NCI-H2107 (cell line): ENCODE results near the gene GAPVD1.
A peak's percentile ranks its signal among the peaks of the same experiment; 100 is the strongest.
"Not testable (repeated sequence)": the region's sequence is repeated elsewhere in the genome, so short reads cannot be mapped to it uniquely, and the experiment has no call there.

Experiments
- DNase-seq: peaks from one replicate; lab custom pipeline; 2025; lab: John Stamatoyannopoulos, UW

GAPVD1 gene, protein sequence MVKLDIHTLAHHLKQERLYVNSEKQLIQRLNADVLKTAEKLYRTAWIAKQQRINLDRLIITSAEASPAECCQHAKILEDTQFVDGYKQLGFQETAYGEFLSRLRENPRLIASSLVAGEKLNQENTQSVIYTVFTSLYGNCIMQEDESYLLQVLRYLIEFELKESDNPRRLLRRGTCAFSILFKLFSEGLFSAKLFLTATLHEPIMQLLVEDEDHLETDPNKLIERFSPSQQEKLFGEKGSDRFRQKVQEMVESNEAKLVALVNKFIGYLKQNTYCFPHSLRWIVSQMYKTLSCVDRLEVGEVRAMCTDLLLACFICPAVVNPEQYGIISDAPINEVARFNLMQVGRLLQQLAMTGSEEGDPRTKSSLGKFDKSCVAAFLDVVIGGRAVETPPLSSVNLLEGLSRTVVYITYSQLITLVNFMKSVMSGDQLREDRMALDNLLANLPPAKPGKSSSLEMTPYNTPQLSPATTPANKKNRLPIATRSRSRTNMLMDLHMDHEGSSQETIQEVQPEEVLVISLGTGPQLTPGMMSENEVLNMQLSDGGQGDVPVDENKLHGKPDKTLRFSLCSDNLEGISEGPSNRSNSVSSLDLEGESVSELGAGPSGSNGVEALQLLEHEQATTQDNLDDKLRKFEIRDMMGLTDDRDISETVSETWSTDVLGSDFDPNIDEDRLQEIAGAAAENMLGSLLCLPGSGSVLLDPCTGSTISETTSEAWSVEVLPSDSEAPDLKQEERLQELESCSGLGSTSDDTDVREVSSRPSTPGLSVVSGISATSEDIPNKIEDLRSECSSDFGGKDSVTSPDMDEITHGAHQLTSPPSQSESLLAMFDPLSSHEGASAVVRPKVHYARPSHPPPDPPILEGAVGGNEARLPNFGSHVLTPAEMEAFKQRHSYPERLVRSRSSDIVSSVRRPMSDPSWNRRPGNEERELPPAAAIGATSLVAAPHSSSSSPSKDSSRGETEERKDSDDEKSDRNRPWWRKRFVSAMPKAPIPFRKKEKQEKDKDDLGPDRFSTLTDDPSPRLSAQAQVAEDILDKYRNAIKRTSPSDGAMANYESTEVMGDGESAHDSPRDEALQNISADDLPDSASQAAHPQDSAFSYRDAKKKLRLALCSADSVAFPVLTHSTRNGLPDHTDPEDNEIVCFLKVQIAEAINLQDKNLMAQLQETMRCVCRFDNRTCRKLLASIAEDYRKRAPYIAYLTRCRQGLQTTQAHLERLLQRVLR (N-terminal part only)

DNA sequence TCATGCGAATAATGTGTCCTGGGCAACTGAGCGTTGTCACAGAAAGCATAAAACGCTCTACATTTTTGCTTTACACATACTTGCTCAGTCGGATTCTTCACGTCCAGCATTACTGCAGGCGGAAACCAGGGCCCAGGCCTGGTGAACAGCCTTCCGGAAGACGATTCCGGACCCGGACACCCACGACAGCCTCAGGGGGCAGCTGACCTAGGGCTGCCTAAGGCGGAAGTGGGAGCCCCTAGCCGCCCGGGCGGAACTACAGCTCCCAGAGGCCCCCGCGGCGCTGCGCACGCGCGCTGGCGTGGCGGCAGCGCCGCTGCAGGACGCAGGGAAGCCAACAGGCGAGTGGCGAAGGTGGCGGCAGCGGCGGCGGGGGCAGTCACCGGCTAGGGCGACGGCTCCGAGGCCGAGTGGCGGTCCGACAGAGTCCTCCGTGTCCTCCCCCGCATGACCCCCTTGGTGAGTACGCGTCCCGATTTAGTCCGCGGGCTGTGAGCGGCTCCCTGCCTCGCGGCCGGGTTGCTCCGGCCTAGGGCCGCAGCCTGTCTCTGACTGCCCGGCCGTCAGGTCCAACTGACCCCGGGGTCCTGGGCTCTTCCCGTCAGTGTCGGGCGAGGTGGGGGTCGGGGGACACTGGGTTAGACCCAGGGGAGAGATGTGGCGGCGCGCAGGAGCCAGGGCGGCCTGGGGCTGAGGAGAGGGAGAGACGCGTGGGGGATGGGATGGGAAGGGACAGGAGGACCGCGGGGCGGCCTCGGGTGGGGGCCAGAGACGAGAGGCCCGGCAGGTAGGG lies at the start of gene GAPVD1:
TSS of gene GAPVD1 (plus strand) at position 326 of the 793 bp plus-strand sequence. CDS start 37,096 bp downstream, outside the sequence.
- peak; percentile 59 for DNase-seq

DNA sequence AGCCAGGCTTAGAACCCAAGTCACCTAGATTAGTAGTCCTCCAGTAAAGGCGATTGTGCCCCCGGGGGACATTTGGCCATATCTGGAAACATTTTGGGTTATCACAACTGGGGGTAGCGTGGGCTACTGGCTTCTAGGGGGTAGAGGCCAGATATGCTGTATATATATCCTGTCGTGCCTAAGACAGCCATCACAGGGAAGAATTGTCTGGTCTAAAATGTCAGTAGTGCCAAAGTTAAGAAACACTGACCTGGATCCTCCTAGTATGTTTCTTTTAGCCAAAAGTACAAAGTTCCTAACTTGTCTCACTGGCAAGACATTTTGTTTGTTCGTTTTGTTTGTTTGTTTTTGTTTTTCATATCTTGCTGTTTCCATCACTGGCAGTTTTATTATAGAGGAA lies 47.4 kb upstream of the GAPVD1 start:
- DNase-seq = no peak

DNA sequence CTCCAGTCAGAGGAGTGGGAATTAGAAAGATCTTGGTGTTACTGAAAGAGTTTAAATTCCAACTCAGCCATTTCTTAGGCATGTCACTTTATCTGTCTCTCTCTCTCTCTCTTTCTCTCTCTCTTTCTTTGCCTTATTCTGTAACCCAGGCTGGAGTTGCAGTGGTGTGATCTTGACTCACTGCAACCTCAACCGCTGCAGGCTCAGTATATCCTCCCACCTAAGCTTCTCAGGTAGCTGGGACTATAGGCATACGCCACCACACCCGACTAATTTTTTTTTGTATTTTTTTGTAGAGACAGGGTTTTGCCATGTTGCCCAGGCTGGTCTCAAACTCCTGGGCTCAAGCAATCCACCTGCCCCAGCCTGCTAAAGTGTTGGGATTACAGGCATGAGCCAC lies 43.0 kb upstream of the GAPVD1 start:
- no peak for DNase-seq

DNA sequence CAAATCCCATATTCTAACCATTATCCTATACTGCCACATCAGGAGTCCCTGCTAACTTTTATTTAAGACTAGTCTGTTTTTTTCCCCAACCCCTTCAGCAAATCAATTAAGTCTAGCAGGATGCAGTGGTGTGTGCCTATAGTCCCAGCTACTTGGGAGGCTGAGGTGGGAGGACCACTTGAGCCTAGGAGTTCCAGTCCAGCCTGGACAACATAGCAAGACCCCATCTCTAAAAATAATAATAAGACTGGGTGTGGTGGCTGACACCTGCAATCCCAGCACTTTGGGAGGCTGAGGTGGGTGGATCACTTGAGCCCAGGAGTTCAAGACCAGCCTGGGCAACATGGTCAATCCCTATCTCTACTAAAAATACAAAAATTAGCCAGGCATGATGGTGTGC lies 36.8 kb upstream of the GAPVD1 start:
- DNase-seq = not testable (repeated sequence)

DNA sequence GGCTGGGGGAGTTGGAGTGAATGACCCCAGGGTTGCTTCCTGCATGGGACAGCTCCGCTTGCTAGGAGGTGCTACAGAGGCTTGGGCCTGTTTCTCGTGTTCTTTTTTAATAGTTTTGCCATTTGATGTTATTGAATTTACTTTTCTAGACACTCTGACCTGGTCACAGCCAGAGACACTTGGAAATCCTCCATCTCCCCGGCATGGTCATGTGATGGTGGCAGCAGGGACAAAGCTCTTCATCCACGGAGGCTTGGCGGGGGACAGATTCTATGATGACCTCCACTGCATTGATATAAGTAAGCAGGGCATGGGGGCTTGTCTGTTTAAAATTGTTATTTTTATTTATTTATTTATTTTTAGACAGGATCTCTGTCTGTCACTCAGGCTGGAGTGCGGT lies 33.9 kb upstream of the GAPVD1 start:
- no peak for DNase-seq

DNA sequence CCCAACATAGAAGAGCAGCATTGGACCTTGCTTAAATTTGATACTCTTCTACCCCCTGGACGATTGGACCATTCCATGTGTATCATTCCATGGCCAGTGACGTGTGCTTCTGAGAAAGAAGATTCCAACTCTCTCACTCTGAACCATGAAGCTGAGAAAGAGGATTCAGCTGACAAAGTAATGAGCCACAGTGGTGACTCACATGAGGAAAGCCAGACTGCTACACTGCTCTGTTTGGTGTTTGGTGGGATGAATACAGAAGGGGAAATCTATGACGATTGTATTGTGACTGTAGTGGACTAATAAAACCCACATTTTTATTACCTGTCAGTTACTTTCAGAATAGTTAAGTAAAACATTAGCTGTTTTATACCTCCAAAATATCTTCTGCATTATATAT lies 27.9 kb upstream of the GAPVD1 start:
- DNase-seq = no peak

DNA sequence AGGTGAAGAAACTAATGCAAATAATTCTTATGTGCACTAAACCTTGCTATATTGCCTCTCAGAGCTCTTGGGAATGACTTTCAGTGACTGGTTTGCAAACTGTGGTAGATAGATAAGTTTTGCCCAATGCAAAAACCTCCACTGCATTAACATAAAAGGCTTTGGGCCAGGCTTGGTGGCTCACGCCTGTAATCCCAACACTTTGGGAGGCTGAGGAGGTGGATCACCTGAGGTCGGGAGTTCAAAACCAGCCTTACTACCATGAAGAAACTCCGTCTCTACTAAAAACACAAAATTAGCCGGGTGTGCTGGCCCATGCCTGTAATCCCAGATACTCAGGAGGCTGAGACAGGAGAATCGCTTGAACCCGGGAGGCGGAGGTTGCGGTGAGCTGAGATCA lies 27.5 kb upstream of the GAPVD1 start:
- DNase-seq = not testable (repeated sequence)

DNA sequence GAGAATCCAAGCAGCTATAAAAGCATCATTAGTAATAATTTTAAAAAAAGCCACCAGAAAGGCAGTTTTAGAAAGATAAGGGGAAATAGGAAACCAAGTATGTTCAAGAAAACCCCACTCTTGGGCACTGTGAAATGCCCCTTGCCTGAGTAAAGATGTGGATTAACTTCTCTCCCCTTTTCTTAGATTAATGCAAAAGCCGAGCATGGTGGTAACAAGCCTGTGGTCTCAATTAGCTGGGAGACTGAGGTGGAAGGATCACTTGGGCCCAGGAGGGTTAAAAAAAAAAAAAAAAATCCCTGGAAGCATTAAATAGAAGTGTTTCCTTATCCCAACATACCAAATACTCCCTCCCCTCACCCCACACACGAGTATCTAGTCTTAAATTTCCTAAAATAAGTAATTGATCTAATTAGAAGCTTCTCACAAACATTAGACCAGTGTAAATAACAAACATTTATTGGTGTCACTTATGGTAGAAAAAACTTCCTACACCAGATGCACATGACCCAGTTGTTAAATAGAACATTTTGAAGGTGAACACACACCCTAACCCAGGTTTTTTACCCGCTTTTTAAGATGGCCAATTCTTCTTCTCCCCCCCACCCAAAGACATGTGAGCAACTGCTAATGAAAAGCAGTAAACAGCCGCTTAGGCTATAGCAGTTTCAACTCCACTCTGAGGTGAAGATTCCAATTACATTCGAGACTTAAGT lies 25.7 kb upstream of the GAPVD1 start:
- no peak for DNase-seq

DNA sequence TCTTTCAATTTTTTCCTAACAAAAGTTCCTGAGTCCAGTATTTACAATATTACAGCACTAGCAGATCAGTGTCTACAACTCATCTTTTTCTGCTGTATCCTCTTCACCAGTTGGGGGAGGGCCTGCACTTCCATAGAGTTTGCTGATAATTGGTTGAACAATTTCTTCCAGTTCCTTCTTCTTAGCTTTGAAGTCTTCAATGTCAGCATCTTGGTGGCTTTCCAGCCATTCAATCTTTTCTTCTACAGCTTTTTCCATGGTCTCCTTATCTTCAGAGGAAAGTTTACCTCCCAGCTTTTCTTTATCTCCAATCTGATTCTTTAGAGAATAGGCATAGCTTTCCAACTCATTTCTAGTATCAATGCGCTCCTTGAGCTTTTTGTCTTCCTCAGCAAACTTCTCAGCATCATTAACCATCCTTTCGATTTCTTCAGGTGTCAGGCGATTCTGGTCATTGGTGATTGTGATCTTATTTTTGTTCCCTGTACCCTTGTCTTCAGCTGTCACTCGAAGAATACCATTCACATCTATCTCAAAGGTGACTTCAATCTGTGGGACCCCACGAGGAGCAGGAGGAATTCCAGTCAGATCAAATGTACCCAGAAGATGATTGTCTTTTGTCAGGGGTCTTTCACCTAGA lies 25.0 kb upstream of the GAPVD1 start:
- not testable (repeated sequence) for DNase-seq

DNA sequence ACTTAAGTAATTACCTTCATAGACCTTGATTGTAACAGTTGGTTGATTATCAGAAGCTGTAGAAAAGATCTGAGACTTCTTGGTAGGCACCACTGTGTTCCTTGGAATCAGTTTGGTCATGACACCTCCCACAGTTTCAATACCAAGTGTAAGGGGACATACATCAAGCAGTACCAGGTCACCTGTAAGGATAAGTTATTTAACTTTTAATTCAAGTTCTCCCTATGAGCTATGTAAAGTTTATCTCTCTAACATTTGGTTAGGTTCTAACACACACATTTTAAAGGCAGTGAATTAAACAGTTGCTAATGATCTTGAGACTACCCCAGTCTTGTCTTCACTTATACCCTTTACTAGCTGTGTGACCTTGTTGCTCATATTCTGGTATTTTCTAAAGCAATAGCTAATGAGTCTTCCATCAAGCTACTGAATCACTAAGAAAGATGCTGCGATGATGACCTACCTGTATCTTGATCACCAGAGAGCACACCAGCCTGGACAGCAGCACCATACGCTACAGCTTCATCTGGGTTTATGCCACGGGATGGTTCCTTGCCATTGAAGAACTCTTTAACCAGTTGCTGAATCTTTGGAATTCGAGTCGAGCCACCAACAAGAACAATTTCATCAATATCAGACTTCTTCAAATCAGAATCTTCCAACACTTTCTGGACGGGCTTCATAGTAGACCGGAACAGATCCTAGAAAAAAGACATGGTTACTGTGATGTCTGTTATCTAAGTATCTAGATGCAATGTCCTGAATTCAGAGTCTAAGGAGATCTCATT lies 23.3 kb upstream of the GAPVD1 start:
- no peak for DNase-seq

DNA sequence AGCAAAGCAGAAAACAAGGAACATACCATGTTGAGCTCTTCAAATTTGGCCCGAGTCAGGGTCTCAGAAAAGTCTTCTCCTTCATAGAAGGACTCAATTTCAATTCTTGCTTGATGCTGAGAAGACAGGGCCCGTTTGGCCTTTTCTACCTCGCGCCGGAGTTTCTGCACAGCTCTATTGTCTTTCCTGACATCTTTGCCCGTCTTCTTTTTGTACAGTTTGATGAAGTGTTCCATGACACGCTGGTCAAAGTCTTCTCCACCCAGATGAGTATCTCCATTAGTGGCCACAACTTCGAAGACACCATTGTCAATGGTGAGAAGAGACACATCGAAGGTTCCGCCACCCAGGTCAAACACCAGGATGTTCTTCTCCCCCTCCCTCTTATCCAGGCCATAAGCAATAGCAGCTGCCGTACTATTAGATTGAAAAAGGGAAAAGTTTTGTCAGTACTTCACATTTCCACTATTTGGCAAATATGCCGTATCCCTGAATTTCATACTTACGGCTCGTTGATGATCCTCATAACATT lies 22.6 kb upstream of the GAPVD1 start:
- no peak for DNase-seq

DNA sequence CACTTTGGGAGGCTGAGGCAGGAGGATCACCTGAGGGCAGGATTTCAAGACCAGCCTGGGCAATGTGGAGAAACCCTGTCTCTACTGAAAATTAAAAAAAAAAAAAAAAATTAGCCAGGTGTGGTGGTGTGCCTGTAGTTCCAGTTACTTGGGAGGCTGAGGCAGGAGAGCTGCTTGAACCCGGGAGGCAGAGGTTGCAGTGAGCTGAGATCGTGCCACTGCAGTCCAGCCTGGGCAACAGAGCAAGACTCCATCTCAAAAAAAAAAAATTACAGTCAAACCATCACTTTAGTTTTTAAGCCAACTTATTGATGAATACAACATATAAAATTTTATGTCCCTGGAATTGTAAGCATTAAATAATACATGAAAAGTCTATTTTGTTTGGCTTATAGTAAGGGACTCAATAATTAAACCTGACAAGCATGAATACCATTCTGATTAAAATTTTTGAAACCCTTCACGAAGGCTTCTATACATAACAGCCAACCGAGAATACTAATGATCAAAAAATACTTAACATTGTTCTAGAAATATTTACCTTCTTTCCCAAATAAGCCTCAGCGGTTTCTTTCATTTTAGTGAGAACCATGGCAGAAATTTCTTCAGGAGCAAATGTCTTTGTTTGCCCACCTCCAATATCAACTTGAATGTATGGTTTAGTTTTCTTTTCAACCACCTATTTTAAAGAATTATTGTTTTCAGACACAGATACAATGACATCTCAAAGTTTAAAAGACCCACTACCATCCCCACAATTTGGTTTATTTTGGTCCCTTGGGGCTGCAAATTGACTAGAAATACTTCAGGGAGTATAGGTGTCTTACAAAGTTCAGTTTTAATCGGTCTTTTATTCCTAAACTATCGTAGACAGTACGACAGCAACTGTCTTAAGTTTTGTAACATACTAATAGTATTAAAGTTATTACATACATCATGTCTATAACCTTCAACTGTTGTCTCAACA lies 21.7 kb upstream of the GAPVD1 start:
- no peak for DNase-seq

DNA sequence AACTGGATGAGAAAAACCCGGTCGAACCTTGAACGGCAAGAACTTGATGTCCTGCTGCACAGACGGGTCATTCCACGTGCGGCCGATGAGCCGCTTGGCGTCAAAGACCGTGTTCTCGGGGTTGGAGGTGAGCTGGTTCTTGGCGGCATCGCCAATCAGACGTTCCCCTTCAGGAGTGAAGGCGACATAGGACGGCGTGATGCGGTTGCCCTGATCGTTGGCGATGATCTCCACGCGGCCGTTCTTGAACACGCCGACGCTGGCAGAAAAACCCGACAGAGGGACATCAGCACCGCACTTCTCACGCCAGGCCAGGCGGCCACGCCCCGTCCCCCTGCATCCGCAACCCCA lies 21.0 kb upstream of the GAPVD1 start:
- DNase-seq = no peak

DNA sequence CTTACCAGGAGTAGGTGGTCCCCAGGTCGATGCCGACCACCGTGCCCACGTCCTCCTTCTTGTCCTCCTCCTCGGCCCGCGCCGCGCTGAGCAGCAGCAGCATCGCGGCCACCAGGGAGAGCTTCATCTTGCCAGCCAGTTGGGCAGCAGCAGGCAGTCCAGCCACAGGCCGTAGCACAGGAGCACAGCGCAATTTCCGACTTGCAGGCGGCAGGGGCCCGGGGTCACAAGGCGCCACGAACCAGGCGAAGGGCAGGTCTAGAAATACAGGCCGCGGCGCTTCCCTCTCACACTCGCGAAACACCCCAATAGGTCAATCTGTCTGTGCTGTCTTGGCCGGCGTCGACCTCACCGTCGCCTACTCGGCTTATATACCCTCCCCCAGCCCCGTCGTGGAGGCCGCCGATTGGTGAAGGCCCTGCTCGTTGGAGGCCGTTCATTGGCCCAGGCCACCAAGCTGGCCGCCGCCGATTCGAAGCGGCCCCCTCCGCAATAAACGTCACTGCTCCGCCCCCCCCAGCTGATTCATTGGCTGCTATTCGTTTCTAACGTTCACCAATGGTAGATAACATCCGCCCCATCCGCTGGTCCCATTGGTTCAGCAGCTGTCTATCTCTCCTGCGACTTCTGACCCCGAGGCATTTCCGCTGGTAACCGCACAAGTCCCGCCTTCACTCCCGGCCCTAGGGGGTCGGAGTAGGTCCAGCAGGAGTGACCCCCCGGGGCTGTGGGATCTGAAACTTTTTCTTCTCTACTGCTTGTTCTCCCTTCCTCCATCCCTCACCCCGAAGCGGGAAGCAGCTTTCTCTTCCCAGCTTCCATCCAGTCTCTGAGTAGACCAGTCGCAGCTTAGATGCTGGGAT lies 20.4 kb upstream of the GAPVD1 start, which contains the start of gene HSPA5:
TSS of gene HSPA5 (minus strand) at position 344 of the 863 bp plus-strand sequence. CDS start at position 127, 217 bp downstream.
- peak; percentile 91 for DNase-seq

DNA sequence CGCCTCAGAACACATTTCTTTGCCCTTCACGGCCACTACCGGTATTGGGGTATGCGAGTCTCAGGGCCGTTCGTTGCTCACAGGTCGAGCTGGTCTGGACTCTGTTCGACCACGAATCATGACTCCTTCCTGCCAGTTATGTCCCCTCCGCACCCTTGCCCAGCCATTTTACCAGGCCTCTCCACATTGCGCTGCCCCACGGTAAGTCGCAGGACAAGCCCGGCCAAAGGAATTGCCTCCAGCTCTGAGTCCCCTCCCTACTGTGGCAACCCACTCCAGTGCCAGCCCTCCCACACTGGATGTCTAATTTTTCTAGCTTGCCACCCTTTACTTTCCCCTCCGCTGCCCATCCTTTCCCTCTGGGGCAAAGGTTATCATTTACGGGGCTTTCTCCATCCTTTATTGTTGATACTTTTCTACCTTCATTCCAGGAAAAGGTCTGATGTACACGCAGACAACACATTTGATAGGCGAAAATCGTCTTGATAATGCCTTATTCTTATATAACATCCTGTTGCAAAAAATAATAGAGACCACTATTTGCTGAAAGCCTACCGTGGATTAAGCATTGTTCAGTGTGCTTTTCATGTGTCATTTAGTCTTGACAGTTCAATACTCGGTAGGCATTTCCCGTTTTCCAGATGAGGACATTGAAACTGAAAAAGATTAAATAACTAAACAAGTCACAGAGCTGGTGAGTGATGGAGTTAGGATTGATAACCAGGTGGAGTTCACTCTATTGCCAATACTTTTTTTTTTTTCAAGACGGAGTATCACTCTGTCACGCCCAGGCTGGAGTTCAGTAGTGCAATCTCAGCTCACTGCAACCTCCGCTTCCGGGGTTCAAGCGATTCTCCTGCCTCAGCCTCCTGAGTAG lies 19.5 kb upstream of the GAPVD1 start:
- no peak for DNase-seq

DNA sequence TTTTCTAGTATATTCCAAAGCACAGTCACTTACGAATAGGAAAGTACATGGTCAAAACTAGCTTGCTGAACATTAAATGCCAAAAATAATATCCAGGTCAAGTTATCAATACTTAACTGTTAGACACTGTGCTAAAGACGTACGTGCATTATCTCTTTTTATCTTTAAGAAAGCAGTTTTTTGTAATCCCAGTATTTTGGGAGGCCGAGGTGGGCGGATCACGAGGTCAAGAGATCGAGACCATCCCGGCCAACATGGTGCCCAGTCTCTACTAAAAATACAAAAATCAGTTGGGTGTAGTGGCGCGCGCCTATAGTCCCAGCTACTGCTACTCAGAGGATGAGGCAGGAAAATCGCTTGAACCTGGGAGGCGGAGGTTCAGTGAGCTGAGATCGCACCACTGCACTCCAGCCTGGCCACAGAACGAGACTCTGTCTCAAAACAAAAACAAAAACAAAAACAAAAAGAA lies 17.8 kb upstream of the GAPVD1 start:
- DNase-seq = no peak
